GM23338 (cell line): Measurements from ENCODE around the gene ARHGAP28.

ENCODE experiments used
- TF ChIP-seq, protein P1 (sequence below): IDR thresholded peaks from 2 replicates; pipeline ENCODE4 v1.6.1; 2016; ENCODE audit warnings: antibody characterized with exemption
- TF ChIP-seq, protein P2 (sequence below), 2 experiments: fragments of 200-600 bp in 1 of 2; sonication (generic) in 1 of 2; conservative IDR thresholded peaks; 2 replicates each; pipeline versions ENCODE4 v1.5.1 to v1.6.1; 2016 to 2017; ENCODE audit warnings: antibody characterized with exemption in 2 of 2, low read depth in 2 of 2, mild to moderate bottlenecking in 2 of 2, moderate library complexity in 1 of 2

DNA sequence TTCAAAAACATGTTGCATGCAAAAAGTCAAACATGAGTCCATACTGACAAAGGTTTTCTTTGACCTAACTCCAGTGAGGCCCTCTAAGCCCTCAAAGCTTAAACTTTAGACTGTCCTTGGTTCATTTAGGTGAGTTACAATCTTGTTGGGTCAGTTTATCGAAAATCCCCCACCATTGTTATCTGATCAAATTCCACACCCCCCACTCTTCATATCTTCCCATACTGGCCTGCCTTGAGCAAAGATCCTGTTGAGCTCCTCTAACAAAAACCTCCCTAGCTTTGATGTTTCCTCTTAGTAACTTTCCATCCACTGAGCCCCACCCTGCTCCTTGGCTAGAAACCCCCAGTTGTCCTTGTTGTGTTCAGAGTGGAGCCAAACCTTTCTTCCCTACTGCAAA is 193.7 kb downstream of the ARHGAP28 start:
- TF ChIP-seq, protein P1, sequence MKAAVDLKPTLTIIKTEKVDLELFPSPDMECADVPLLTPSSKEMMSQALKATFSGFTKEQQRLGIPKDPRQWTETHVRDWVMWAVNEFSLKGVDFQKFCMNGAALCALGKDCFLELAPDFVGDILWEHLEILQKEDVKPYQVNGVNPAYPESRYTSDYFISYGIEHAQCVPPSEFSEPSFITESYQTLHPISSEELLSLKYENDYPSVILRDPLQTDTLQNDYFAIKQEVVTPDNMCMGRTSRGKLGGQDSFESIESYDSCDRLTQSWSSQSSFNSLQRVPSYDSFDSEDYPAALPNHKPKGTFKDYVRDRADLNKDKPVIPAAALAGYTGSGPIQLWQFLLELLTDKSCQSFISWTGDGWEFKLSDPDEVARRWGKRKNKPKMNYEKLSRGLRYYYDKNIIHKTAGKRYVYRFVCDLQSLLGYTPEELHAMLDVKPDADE, result no peak
- TF ChIP-seq, protein P2, sequence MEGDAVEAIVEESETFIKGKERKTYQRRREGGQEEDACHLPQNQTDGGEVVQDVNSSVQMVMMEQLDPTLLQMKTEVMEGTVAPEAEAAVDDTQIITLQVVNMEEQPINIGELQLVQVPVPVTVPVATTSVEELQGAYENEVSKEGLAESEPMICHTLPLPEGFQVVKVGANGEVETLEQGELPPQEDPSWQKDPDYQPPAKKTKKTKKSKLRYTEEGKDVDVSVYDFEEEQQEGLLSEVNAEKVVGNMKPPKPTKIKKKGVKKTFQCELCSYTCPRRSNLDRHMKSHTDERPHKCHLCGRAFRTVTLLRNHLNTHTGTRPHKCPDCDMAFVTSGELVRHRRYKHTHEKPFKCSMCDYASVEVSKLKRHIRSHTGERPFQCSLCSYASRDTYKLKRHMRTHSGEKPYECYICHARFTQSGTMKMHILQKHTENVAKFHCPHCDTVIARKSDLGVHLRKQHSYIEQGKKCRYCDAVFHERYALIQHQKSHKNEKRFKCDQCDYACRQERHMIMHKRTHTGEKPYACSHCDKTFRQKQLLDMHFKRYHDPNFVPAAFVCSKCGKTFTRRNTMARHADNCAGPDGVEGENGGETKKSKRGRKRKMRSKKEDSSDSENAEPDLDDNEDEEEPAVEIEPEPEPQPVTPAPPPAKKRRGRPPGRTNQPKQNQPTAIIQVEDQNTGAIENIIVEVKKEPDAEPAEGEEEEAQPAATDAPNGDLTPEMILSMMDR (conservative IDR thresholded peaks at IDR 0.05; ENCODE audit: low read depth in 2 of 2), result no peak
